Islet precursor cell (in vitro differentiated cells): ENCODE measurements around the gene WIF1.

ENCODE experiments used
- DNase-seq: peaks from one replicate; pipeline ENCODE4 v3.0.0-alpha.2; 2018

The WIF1 gene

DNA sequence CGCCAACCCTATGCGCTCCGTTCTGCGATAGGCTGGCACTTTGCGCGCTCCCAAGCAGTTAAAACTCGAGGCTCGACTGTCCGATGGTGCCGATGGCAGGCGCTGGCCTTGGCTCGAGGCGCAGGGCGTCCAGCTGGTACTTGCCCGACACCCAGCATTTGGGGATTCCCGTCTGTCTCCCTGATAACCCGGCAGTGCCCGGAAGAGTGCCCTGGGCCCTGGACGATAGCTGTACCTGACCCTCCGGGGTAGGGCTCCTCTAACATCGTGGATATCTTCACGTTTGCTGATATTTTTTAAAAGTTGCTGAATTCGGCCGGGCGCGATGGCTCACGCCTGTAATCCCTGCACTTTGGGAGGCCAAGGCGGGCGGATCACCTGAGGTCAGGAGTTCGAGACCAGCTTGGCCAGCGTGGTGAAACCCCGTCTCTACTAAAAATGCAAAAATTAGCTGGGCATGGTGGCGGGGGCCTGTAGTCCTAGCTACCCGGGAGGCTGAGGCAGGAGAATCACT, 908 bp upstream of the WIF1 start:
- no peak for DNase-seq

DNA sequence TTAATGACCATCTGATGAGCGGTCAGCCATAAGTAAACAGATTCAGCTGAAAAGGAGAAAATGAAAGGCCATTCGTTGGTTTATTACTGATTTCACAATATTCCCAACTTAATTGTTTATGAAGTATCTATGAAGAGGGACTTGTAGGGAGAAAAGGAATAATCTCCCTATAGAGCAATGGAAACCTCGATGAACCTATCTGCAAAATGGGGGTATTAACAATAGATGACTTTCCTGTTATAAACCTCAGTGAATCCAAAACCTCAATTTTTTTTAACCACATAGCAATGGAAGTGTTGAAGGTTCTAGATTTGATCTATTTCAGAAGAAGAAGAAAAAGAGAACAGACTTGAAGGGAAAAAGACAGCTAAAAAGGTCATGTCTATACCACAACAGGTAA, 2.0 kb downstream of the WIF1 start:
- DNase-seq = no peak

DNA sequence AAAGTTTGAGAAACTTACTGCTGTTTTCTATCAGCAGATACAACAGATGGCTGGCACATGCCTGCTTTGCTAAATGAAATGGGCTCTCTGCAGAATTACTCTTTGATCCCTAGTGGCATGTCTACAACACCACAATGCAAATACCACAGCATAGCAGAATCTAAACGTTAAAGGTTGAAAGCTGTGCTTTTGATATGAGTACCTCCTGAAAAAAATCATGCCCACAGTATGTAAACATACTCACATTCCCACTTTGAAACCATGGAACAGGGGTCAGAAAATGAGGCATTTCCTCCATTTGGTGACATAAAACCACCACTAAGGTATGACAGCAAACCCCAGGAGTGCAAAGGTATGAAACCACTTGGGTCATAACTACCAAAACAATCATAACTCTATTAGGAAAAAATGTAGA, 7.5 kb downstream of the WIF1 start:
- DNase-seq = no peak

DNA sequence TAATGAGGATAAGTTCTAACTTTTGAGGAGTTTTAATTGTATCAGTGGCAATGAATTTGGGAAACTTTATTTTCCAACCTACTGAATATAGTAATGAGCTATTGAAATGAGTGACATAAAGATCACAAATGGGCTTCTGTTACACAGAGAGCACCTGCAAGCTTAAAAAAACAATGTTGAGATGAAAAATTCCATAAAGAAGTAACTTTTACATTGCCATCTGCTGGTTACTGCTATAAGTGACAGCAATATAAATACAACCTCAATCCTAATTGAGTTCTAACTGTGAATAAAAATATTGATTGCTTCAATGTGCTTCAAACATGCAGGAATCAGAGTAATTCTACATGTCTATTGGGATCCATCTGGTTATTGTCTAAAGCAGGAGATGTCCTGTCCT, 14.2 kb downstream of the WIF1 start:
- no peak for DNase-seq

DNA sequence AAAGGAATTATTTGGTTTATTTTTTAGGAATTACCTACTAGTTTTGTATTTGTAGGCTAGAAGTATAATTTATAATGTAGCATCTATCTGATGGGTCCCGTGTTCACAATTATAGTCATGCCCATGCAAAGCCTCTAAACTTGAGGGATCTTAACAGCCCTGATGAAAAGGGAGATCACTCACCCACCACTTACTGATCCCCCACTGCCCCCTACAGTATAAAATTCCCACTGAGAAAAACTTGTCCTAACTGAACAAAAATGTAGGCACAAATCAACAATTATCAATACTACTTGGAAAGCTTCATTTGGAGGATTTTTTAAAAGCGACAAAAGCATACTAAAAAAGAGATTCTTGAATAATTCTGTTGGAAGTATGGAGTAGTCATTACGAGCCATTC, 21.0 kb downstream of the WIF1 start:
- no peak for DNase-seq

DNA sequence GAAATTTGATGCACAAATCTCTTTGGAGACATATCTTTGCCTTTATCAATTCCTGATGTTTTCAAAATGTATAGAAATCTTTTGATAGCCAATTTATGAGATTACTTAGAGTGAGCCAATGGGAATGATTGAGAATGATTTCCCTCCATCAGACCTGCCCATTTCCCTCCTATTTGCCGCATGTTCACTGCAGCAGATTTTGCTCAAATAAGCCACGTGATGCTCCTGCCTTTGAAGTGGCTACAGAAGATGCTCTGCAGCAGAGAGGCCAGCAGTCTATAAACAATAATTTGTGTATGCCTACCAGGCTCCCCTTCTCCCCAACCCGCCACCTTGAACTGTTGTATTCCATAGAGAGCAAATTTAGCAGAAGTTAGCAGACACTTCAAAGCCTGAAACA, 21.9 kb downstream of the WIF1 start:
- no peak for DNase-seq

DNA sequence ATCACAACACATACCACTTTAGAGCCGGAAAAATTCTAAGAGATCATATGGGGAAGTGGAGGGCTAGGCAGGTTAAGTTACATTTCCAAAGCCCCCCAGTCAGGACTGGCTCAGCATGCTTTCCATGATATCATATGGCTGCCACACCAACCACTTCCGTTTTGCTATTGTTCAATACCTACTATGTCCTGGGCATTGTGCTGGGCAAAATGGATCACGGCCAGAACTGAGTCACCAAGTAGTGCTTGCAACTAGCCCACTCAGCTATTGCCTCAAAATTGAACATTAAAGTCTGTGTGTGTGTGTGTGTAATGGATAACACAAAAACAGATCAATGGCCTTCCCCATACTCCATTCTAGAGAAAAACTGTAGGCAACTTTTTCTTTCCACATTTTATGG, 22.7 kb downstream of the WIF1 start:
- DNase-seq = no peak

DNA sequence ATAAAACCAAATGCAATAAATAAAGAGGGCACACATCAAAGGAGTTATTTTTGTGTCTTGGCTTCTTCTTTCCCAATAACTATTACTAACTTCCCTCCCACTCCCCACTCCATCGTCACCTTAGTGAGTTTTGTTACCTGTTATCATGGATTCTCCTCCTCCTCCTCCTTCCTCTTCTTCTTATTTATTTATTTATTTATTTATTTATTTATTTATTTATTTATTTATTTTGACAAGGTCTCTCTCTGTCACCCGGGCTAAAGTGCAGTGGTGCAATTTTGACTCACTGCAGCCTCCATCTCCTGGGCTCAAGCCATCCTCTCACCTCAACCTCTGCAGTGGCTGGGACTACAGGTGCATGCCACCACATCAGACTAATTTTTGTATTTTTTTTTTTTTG, 26.4 kb downstream of the WIF1 start:
- no peak for DNase-seq

DNA sequence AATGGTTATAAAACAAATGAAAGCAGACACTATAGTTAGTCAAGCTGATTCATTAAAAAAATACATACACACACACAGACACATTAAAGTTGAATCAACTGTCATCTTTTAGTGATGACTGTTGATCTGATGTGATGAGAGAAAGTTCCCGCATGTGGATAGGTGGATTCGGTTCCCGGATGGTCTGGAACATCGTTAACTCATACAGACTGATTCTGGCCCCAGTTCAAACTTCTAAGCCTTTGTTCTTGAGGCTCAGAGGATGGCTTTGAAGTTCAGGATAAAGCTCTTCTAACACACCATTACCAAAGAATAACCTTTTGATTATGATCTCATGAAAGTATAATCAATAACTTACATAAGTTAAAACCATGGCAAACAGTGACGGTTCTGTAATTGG, 27.5 kb downstream of the WIF1 start:
- DNase-seq = no peak

DNA sequence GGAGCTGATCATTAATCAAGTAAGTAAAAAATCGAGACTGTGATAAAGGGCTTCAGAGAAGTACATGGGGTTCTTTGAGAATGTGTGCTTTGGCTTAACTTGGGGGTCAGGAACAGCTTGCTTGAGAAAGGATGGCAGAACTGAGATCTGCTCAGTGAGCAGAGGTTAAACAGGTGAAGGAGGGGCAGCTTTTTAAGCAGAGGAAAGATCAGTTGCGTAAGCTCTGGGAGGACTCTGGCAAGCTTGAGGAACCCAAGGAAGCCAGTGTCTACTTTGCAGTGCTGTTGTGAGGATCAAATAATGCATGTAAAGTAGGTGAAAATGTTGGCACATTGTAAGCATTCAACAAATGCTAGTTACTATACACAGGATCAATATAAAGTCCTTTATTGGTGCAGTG, 30.6 kb downstream of the WIF1 start:
- no peak for DNase-seq

DNA sequence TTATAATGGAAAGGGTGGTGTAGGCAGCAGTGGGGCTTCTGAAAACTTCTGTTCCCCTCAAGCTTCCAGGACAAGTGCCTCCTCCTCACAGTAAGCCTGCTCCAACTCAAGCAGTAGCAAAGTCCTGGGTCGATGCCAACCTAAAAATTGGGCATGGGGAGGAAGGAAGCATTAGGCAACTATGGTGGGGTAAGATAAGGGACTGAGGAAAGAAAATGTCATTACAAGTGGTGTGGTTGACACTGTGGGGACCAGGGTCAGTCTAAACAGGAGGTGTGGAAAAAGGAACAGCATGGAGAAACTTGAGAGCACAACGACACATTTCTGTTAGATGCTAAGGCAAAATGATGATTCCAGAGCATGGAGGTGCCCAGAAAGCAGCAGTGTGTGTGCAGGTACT, 34.9 kb downstream of the WIF1 start:
- DNase-seq = no peak

DNA sequence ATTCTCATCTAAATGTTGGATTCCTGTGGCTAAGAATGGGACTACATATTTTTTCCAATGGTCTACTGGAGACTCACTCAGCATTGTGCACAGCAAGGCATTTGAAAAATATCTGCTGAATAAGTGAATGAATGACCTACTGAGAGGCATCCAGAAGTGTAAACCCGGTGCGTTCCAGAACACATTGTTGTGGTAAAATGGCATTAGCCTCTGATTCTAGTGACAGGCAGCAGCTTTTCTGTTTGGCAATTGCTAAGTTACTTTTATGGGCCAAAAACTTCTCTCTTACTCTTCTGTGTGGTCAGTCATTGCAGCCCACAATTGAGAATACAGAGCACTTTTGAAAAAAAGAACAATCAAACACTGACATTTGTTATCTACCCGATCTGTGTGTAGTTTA, 36.5 kb downstream of the WIF1 start:
- DNase-seq = peak; percentile 67

DNA sequence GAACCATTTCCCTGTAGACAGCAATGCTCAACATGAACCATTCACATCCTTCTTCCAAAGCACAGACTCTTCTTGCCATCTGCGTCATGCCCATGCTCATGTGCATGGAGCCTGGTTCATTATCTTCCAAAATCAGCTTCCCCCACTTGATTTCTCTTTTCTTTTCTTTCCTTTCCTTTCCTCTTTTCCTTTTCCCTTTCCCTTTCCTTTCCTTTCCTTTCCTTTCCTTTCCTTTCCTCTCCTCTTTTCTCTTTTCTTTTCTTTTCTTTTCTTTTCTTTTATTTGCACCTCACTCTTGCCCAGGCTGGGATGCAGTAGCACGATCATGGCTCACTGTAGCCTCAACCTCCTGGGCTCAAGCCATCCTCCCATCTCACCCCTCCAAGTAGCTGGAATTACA, 37.5 kb downstream of the WIF1 start:
- DNase-seq = no peak

DNA sequence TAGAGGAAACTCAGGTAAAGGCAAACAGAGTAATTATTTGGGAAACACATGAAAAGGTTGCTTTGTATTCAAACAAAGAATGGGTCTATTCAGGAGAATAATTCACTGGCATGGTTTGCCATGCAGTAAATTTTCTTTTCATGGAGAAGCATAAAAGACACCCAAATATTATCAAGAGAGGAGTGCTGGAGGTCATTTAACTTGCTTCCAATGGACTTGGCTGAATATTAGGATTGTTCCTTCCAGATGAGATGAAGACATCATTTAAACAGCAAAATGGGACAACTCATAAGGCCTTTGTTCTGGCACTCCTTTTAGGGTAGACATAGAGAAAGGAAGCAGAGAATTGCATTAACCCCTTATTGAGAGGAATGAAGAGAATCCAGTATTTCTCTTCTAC, 38.7 kb downstream of the WIF1 start:
- no peak for DNase-seq

DNA sequence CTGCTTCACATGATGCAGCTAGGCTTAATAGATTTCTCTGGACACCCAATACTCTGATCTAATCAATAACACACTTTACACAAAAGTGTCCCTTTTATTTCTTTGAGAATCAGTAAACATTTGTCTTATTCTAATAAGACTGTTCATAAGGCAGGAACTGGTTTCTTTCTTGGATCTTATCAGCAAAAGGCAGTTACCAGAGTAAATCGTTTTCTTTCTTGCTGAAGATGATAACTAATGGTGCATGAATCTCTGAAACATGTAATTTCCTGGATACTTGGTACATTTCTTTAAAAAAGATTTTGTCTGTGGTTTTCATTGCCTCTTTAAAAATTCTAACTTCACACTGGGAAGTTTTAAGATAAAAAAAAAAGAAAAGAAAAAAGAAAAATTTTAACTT, 39.6 kb downstream of the WIF1 start:
- DNase-seq = no peak

DNA sequence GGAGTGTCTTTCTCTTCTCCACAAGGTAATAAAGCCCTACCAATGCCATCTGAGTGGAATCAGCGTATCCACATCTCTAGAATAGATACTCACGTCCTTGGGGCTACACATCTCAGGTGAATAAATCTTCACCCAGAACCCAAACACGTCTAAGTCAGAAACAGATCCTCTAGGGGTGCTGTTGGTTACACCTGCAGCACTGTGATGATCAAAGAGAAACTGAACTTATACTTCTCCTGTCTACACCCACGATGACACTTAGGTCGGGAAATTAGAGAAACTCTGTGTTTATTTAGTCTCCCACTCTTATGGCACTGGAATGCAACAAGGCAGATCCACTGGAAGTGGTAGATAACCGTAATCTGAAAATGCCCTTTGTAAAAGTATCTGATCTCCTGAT, 46.2 kb downstream of the WIF1 start:
- no peak for DNase-seq

DNA sequence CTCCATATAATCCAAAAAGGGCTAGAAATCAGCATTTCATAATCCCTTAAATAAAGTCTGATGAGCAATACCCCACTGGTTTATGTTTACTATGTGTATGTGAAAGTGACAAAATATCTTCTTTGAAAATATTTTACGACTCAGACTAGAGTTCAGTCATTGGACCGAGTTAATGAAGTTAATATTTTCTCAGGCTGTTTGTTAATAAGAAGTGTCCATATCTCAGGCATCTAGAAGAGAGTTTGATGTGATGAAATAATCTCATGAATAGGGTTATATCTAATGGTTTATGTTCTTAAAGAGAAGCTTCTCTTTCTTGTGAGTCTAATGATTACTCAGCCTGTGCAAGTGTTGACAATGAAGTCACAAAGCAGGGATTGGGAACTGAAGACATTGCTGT, 51.8 kb downstream of the WIF1 start:
- no peak for DNase-seq

DNA sequence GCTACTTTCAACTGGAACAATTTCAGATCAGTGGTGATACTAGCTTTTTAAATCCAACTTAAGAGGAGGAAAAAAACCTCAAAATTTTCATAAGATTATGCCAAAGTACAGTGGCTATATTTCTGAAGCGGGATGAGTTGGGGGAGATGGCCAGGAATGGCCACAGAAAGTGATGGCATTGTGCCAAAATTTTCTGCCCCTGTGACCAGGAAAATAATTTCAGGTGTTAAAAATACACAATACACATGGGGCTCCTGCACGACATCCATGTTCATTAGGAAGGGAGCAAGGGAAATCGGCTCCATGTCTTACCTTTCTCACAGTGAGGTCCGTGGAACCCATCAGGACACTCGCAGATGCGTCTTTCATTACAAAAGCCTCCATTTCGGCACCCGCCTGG, 53.7 kb downstream of the WIF1 start:
- no peak for DNase-seq

DNA sequence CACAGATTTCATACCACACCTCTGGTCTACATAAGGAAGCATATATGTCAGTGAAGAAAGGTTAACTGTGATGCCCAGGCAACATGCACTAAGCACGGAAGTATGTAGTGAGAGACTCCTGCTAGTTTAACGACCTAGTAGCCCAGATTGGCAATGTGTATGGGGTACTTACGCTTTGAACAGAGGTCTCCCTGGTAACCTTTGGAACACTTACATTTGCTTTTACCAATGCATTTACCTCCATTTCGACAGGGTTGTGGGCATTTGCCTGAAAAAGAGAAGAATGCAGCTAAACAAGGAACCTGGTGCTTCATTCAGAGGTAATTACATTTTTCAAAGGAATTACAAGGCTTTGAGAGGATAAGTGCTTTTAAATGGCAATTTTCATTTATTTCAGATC, 65.2 kb downstream of the WIF1 start:
- peak; percentile 71 for DNase-seq

DNA sequence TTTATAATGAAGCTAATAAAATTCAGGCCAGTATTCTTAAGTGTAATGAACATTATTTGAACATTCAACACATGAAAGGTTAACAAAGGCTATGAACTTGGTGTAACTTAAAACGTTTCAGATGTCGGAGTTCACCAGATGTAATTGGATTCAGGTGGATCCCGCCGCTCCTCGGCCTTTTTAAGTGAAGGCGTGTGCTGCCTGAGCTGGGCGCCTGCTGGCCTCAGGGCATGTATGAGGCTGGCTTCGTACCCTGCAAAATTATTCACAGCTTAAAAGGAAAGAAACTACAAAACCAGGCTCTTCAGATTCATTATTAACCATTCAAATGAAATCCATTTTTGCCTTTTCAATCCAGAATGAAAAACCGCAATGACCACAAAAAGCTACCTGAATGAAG, 69.9 kb downstream of the WIF1 start:
- DNase-seq = no peak

DNA sequence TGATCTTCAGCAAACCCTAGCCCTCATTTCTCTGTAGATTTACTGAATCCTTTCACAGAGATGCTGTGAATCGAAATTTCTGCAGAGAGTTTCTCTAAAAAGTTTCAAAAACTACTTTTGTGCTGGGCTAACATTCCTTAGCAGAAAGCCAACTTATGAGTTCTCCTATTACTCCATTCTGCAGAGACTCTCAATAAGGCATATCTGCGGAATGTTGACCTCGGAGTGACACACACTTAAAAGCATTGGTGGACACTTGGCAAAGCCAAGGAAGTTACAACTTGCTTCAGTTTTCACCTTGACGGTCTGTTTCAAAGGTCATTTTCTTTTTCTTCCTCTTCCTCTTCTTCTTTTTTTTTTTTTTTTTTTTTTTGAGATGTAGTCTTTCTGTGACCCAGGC, 75.8 kb downstream of the WIF1 start:
- no peak for DNase-seq

DNA sequence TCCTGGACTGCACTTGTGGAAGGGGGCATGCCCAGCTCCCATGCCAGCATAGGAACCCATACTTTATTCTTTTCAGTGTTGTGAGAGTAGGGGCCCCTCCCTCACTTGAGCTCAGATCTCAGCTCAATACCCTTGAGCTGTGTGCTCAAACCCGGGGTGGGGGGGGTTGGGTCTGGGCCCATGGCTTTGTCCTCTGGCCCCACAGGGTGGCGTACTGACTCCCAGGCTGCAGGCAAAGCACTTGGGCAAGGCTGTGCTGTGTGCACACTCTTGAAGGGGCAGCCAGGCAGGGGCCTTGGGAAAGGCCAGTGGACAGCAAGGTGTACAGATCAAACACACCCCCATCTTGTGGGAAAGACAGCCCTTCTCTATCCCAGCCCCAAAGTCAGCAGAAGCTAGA, 81.8 kb downstream of the WIF1 start:
- DNase-seq = no peak

DNA sequence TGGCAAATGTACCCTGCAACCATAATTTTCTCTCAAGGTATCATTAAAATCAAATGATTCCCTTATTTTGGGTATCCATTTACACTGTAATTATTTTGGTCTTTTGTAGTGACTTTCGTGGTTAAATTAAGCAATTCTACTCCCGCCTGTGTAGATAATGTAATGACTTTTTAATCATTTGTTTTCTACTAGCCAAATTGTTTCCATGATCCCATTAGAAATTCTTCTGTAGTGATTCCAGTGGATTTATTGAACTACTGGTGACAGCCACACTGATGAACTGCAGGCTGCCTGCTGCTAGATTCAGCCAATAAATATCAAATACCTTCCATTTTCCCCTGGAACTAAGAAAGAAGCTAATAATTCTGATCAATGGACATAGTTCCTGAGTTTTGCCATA, 96.0 kb downstream of the WIF1 start:
- DNase-seq = no peak

DNA sequence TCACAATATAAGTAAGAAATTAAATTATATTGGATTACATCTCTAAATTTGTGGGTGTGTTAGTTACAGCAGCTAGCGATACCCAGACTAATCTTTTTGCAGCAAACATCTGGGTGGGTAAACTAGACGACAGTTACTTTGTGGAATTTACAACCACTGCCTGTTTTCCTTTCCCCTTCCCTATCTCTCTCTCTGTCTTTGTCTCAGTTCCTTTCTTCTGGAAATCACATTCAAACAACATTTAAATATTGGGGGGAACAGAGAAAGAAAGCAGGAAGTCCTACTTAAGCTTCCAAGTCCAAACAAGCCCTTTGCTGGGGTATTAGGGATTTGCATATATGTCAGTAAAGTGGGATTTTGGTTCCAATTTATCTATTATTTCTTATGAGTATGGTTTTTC, 97.6 kb downstream of the WIF1 start:
- no peak for DNase-seq

DNA sequence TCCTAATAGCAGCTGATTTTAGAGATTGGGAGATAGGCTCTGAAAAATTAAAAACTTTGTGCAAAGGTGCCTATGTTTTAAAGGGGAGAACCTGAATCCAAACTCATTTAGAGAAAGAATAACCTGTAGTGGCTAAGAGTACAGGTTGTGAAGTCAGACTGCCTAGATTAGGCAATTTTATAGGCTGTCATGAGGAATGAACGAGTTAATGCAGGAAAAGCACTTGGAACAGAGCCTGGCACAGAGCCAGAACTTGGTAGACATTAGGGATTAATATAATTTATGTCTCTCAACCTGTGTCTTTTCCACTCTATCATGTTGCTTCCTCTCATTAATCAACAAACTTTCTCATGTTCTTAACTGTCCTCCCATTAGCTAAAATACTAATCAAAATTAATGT, 98.1 kb downstream of the WIF1 start:
- DNase-seq = no peak

DNA sequence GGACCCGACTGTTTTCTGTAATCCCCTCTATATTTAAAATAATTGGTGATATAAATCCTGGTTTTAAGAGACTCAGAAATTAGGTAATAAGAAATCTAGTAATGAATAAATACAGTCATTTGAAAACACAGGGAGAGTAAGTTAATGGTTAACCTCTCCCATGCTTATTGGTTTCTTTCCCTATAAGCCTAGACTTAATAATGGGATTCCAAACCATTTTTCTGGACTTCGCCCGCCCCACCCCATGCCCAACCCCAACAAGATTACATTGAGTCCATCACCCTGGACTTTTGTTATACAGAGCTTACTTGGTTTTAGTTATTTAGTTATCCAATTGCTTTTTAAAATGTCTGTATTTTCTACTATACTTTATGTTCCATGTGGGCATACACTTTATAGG, 98.7 kb downstream of the WIF1 start:
- DNase-seq = no peak
